ENCODE data around the gene DDX55.

GRCh38 chr12:123607756-123608155, 5.9 kb downstream of the DDX55 start:
- no peak for TF ChIP-seq POLR2A (IDR thresholded peaks at IDR 0.05)
- TF ChIP-seq CTCF (IDR thresholded peaks at IDR 0.05): no peak
- TF ChIP-seq POLR2AphosphoS5 (IDR thresholded peaks at IDR 0.05): no peak
